ENCODE measurements around the gene ZSCAN22.

Gene ZSCAN22

DNA sequence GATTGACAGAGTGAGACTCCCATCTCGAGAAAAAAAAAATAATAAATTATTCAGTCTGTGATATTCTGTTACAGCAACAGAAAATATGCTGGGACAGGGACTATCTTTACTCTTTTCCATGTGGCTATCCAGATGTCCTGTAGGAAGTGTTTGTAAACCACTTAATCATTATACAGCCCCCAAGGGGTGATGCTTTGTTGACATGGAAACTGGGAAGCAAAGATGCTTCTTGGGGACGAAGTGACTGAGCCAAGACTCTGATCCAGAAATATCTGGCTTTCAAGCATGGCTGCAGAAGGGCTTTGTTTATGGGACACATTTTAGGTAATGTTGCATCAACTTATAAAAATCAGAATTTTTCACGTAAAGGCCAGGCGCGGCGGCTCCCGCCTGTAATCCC lies 42.6 kb upstream of the ZSCAN22 start:
- CTCF ChIA-PET = no interaction called here

DNA sequence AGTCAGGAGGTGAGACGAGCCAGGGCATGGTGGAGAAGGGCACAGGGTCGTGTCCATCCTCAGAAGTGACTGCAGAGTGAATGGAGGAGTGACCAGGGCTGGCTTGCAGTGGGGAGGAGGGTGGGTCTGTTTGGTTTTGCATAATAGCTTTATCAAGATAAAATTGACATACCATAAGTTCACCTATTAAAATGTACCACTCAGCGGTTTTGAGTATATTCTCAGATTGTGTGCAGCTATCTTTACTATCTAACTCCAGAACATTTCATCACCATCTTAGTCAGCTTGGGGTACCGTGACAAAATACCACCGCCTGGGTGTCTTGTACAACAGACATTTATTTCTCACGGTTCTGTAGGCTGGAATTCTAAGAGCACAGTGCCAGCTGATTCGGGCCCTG lies 34.9 kb upstream of the ZSCAN22 start:
- DNase-seq = no peak
- no peaks in the 10 kb centered on the region for H3K4me1 ChIP-seq (ENCODE audit: control extremely low read depth in 1 of 4, control insufficient read depth in 4 of 4, insufficient read depth in 4 of 4, low read length in 3 of 4)
- H3K27me3 ChIP-seq (replicated peaks in 2 of 5; ENCODE audit: control insufficient read depth in 4 of 5, insufficient read depth in 5 of 5, low read length in 4 of 5) = no peaks in the 10 kb centered on the region
- peaks cover 61 to 97% (median 85%) of the 10 kb centered on the region in 4 experiments for H3K36me3 ChIP-seq (ENCODE audit: control insufficient read depth in 4 of 4, insufficient read depth in 4 of 4, low read length in 3 of 4)
- CTCF ChIA-PET = no interaction called here
- POLR2A ChIA-PET = no interaction called here
- no peak overlapping the region for H3K27ac ChIP-seq (ENCODE audit: insufficient read depth in 1 of 2, low read depth in 1 of 2, low read length in 2 of 2, poor library complexity in 1 of 2, severe bottlenecking in 2 of 2)
- 100% methylated on average over 7 of the region's 7 CpGs for WGBS (ENCODE audit: insufficient coverage)
- no peak overlapping the region for H3K4me3 ChIP-seq (ENCODE audit: control insufficient read depth in 1 of 7, extremely low read depth in 1 of 7, insufficient read depth in 4 of 7, low read depth in 2 of 7, low read length in 6 of 7)
- peaks cover 13 to 94% (median 87%) of the 10 kb centered on the region in 5 experiments for H3K9me3 ChIP-seq (ENCODE audit: control extremely low read depth in 1 of 5, control insufficient read depth in 4 of 5, insufficient read depth in 2 of 5, low read depth in 1 of 5, low read length in 4 of 5)

More for the DNA sequence above, 42.6 kb upstream of the ZSCAN22 start:
- no peak for DNase-seq
- Histone ChIP-seq H3K27ac (ENCODE audit: insufficient read depth in 1 of 2, low read depth in 1 of 2, low read length in 2 of 2, poor library complexity in 1 of 2, severe bottlenecking in 2 of 2) (no peak overlapping the region), H3K27me3 (replicated peaks in 2 of 5; ENCODE audit: control insufficient read depth in 4 of 5, insufficient read depth in 5 of 5, low read length in 4 of 5) (no peaks in the 10 kb centered on the region), H3K4me3 (ENCODE audit: control insufficient read depth in 1 of 7, extremely low read depth in 1 of 7, insufficient read depth in 4 of 7, low read depth in 2 of 7, low read length in 6 of 7) (no peak overlapping the region), H3K9me3 (ENCODE audit: control extremely low read depth in 1 of 5, control insufficient read depth in 4 of 5, insufficient read depth in 2 of 5, low read depth in 1 of 5, low read length in 4 of 5) (peaks cover 15 to 79% (median 70%) of the 10 kb centered on the region in 5 experiments), H3K4me1 (ENCODE audit: control extremely low read depth in 1 of 4, control insufficient read depth in 4 of 4, insufficient read depth in 4 of 4, low read length in 3 of 4) (peaks cover 0 to 13% (median 6%) of the 10 kb centered on the region in 4 experiments), H3K36me3 (ENCODE audit: control insufficient read depth in 4 of 4, insufficient read depth in 4 of 4, low read length in 3 of 4) (peaks cover 48 to 87% (median 63%) of the 10 kb centered on the region in 4 experiments)
- POLR2A ChIA-PET = no interaction called here
- WGBS (ENCODE audit: insufficient coverage) = 92% methylated on average over 5 of the region's 7 CpGs

DNA sequence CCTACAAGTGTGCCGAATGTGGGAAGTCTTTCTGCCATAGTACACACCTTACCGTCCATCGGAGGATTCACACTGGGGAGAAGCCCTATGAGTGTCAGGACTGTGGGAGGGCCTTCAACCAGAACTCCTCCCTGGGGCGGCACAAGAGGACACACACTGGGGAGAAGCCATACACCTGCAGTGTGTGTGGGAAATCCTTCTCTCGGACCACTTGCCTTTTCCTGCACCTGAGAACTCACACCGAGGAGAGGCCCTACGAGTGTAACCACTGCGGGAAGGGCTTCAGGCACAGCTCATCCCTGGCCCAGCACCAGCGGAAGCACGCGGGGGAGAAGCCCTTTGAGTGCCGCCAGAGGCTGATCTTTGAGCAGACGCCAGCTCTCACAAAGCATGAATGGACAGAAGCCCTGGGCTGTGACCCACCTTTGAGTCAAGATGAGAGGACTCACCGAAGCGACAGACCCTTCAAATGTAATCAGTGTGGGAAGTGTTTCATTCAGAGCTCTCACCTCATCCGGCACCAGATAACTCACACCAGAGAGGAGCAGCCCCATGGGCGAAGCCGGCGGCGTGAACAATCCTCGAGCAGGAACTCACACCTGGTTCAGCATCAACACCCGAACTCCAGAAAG lies 31.9 kb upstream of the ZSCAN22 start:
- DNase-seq = no peak
- CTCF ChIA-PET = no interaction called here
- Histone ChIP-seq H3K27ac (ENCODE audit: insufficient read depth in 1 of 2, low read depth in 1 of 2, low read length in 2 of 2, poor library complexity in 1 of 2, severe bottlenecking in 2 of 2) (no peak overlapping the region), H3K4me3 (ENCODE audit: control insufficient read depth in 1 of 7, extremely low read depth in 1 of 7, insufficient read depth in 4 of 7, low read depth in 2 of 7, low read length in 6 of 7) (no peak overlapping the region), H3K9me3 (ENCODE audit: control extremely low read depth in 1 of 5, control insufficient read depth in 4 of 5, insufficient read depth in 2 of 5, low read depth in 1 of 5, low read length in 4 of 5) (peaks cover 3 to 87% (median 79%) of the 10 kb centered on the region in 5 experiments), H3K4me1 (ENCODE audit: control extremely low read depth in 1 of 4, control insufficient read depth in 4 of 4, insufficient read depth in 4 of 4, low read length in 3 of 4) (no peaks in the 10 kb centered on the region), H3K27me3 (replicated peaks in 2 of 5; ENCODE audit: control insufficient read depth in 4 of 5, insufficient read depth in 5 of 5, low read length in 4 of 5) (no peaks in the 10 kb centered on the region), H3K36me3 (ENCODE audit: control insufficient read depth in 4 of 4, insufficient read depth in 4 of 4, low read length in 3 of 4) (peaks cover 53 to 95% (median 79%) of the 10 kb centered on the region in 4 experiments)
- over 99% methylated on average over 21 of the region's 22 CpGs for WGBS (ENCODE audit: insufficient coverage)
- POLR2A ChIA-PET = no interaction called here

DNA sequence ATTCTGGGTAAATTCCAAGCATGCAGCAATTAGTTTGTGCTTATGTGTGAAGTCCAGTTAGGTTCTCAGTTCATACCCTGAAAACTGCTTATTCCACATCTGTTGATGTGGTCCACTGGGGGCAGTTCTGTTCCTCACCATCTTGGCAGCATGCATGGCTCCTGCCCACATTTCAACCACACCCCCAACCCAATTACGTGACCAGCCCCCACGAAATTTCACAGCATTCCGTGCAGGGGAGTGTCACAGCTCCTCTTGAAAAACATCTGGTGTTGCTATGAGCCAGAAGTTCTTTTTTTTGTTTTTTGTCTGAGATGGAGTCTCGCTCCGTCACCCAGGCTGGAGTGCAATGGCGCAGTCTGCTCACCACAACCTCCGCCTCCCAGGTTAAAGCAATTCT lies 30.7 kb upstream of the ZSCAN22 start:
- POLR2A ChIA-PET = no interaction called here
- CTCF ChIA-PET = interaction anchor here (1.3 kb wide), 1 partner anchor 8 kb away, joined by 3 read pairs; no protein-coding TSS in a partner anchor

DNA sequence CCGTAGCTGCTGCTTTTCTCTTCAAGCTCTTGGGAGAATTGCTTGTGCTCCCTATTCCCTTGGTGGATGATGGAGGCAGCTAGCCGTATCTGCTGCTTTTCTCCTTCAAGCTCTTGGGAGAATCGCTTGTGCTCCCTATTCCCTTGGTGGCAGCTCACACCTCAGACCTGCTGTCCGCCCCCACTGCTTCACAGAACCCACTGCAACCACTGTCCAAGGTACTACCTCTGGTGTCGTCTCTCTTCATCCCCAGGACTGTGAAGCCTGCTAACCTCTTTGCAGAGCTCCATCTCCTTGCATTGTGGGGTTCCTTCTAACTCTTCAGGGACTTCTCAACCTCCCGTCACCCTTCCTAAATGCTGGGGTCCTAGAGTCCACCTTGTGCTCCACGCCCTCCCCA lies 26.2 kb upstream of the ZSCAN22 start:
- peaks cover 0 to 7% (median 6%) of the 10 kb centered on the region in 4 experiments for H3K4me1 ChIP-seq (ENCODE audit: control extremely low read depth in 1 of 4, control insufficient read depth in 4 of 4, insufficient read depth in 4 of 4, low read length in 3 of 4)
- ChIA-PET POLR2A (no interaction called here), CTCF (interaction anchor here (0.7 to 1.3 kb wide), 2 partner anchors 15 to 31 kb away, joined by 3 read pairs; no protein-coding TSS in a partner anchor)
- H3K36me3 ChIP-seq (ENCODE audit: control insufficient read depth in 4 of 4, insufficient read depth in 4 of 4, low read length in 3 of 4) = peaks cover 24 to 70% (median 50%) of the 10 kb centered on the region in 4 experiments
- H3K27ac ChIP-seq (ENCODE audit: insufficient read depth in 1 of 2, low read depth in 1 of 2, low read length in 2 of 2, poor library complexity in 1 of 2, severe bottlenecking in 2 of 2) = no peak overlapping the region
- 97% methylated on average over 7 of the region's 7 CpGs for WGBS (ENCODE audit: insufficient coverage)
- peaks cover 7 to 59% (median 44%) of the 10 kb centered on the region in 5 experiments for H3K9me3 ChIP-seq (ENCODE audit: control extremely low read depth in 1 of 5, control insufficient read depth in 4 of 5, insufficient read depth in 2 of 5, low read depth in 1 of 5, low read length in 4 of 5)
- DNase-seq = no peak
- peak overlapping the region in 1 of 7 experiments; percentile 22 for H3K4me3 ChIP-seq (ENCODE audit: control insufficient read depth in 1 of 7, extremely low read depth in 1 of 7, insufficient read depth in 4 of 7, low read depth in 2 of 7, low read length in 6 of 7)
- H3K27me3 ChIP-seq (replicated peaks in 2 of 5; ENCODE audit: control insufficient read depth in 4 of 5, insufficient read depth in 5 of 5, low read length in 4 of 5) = no peaks in the 10 kb centered on the region

More for the DNA sequence above, 30.7 kb upstream of the ZSCAN22 start:
- no peak overlapping the region for H3K27ac ChIP-seq (ENCODE audit: insufficient read depth in 1 of 2, low read depth in 1 of 2, low read length in 2 of 2, poor library complexity in 1 of 2, severe bottlenecking in 2 of 2)
- peaks cover 3 to 90% (median 81%) of the 10 kb centered on the region in 5 experiments for H3K9me3 ChIP-seq (ENCODE audit: control extremely low read depth in 1 of 5, control insufficient read depth in 4 of 5, insufficient read depth in 2 of 5, low read depth in 1 of 5, low read length in 4 of 5)
- no peaks in the 10 kb centered on the region for H3K4me1 ChIP-seq (ENCODE audit: control extremely low read depth in 1 of 4, control insufficient read depth in 4 of 4, insufficient read depth in 4 of 4, low read length in 3 of 4)
- DNase-seq = no peak
- peak overlapping the region in 2 of 7 experiments; percentile 7 to 29 for H3K4me3 ChIP-seq (ENCODE audit: control insufficient read depth in 1 of 7, extremely low read depth in 1 of 7, insufficient read depth in 4 of 7, low read depth in 2 of 7, low read length in 6 of 7)
- WGBS (ENCODE audit: insufficient coverage) = 100% methylated on average over 3 of the region's 7 CpGs
- no peaks in the 10 kb centered on the region for H3K27me3 ChIP-seq (replicated peaks in 2 of 5; ENCODE audit: control insufficient read depth in 4 of 5, insufficient read depth in 5 of 5, low read length in 4 of 5)
- H3K36me3 ChIP-seq (ENCODE audit: control insufficient read depth in 4 of 4, insufficient read depth in 4 of 4, low read length in 3 of 4) = peaks cover 53 to 98% (median 83%) of the 10 kb centered on the region in 4 experiments

DNA sequence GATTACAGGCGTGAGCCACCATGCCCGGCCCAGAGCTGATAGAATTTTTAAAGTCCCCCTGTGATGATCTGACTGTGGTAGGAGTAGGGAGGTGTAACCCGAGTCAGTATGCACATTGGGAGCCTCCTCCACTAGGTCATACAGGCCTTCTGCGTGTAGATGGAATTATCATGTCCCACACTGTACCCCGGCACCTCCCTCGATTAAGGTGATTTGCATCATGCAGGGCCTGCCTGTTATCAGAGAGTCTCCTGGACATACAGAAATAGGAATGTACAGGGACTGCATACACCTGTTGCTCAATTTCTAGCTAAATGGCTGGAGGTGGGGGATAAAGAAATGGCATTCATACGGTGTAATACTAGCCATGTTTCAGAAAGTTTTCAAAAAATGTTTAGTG lies 22.5 kb upstream of the ZSCAN22 start:
- Histone ChIP-seq H3K9me3 (ENCODE audit: control extremely low read depth in 1 of 5, control insufficient read depth in 4 of 5, insufficient read depth in 2 of 5, low read depth in 1 of 5, low read length in 4 of 5) (peaks cover 4 to 33% (median 23%) of the 10 kb centered on the region in 5 experiments), H3K27ac (ENCODE audit: insufficient read depth in 1 of 2, low read depth in 1 of 2, low read length in 2 of 2, poor library complexity in 1 of 2, severe bottlenecking in 2 of 2) (peak overlapping the region; percentile 96 to 98), H3K4me3 (ENCODE audit: control insufficient read depth in 1 of 7, extremely low read depth in 1 of 7, insufficient read depth in 4 of 7, low read depth in 2 of 7, low read length in 6 of 7) (peak overlapping the region in 4 of 7 experiments; percentile 82 to 96 (median 92)), H3K4me1 (ENCODE audit: control extremely low read depth in 1 of 4, control insufficient read depth in 4 of 4, insufficient read depth in 4 of 4, low read length in 3 of 4) (peaks cover 0 to 17% (median 14%) of the 10 kb centered on the region in 4 experiments), H3K27me3 (replicated peaks in 2 of 5; ENCODE audit: control insufficient read depth in 4 of 5, insufficient read depth in 5 of 5, low read length in 4 of 5) (no peaks in the 10 kb centered on the region), H3K36me3 (ENCODE audit: control insufficient read depth in 4 of 4, insufficient read depth in 4 of 4, low read length in 3 of 4) (peaks cover 24 to 64% (median 54%) of the 10 kb centered on the region in 4 experiments)
- WGBS (ENCODE audit: insufficient coverage) = 100% methylated on average over 3 of the region's 7 CpGs
- POLR2A ChIA-PET = no interaction called here
- no peak for DNase-seq
- CTCF ChIA-PET = no interaction called here

DNA sequence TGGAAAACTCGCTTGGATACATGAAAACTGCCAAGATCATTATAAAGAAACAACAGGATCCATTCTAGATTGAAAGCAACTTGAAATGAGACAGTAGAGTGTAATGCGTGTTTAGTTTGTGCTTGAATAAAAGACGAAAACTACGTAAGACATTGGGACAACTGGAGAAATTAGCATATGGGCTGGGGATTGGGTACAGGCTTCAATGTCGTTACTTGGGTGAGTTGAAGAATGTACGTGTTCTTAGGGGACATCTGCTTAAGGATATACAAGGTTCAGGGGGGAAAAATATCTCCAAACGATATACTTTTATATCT lies 22.1 kb upstream of the ZSCAN22 start:
- peak overlapping the region; percentile 96 to 98 for H3K27ac ChIP-seq (ENCODE audit: insufficient read depth in 1 of 2, low read depth in 1 of 2, low read length in 2 of 2, poor library complexity in 1 of 2, severe bottlenecking in 2 of 2)
- H3K4me1 ChIP-seq (ENCODE audit: control extremely low read depth in 1 of 4, control insufficient read depth in 4 of 4, insufficient read depth in 4 of 4, low read length in 3 of 4) = peaks cover 0 to 17% (median 14%) of the 10 kb centered on the region in 4 experiments
- ChIA-PET CTCF (no interaction called here), POLR2A (interaction anchor here (0.5 to 1.7 kb wide), 3 partner anchors 9 to 59 kb away, joined by 3 to 5 read pairs (median 4); no protein-coding TSS in a partner anchor)
- H3K27me3 ChIP-seq (replicated peaks in 2 of 5; ENCODE audit: control insufficient read depth in 4 of 5, insufficient read depth in 5 of 5, low read length in 4 of 5) = no peaks in the 10 kb centered on the region
- WGBS (ENCODE audit: insufficient coverage) = 68% methylated on average over 4 of the region's 7 CpGs
- peaks cover 25 to 65% (median 56%) of the 10 kb centered on the region in 4 experiments for H3K36me3 ChIP-seq (ENCODE audit: control insufficient read depth in 4 of 4, insufficient read depth in 4 of 4, low read length in 3 of 4)
- H3K4me3 ChIP-seq (ENCODE audit: control insufficient read depth in 1 of 7, extremely low read depth in 1 of 7, insufficient read depth in 4 of 7, low read depth in 2 of 7, low read length in 6 of 7) = peak overlapping the region in 6 of 7 experiments; percentile 76 to 96 (median 86)
- DNase-seq = no peak
- peaks cover 4 to 33% (median 25%) of the 10 kb centered on the region in 5 experiments for H3K9me3 ChIP-seq (ENCODE audit: control extremely low read depth in 1 of 5, control insufficient read depth in 4 of 5, insufficient read depth in 2 of 5, low read depth in 1 of 5, low read length in 4 of 5)
